ENCODE measurements around the gene RRP15. TPM values are rescaled to one million over a fixed set of nuclear protein-coding genes. Genes with fewer than 3 reads are reported as not detected.

RRP15 gene
- total RNA-seq, 2 experiments from 2014 or later: 10.7 to 17.8 TPM

GRCh38 chr1:218332416-218332815 is 47.3 kb downstream of the RRP15 start:
- peaks cover 2% of the 10 kb centered on the region for H3K36me3 Mint-ChIP-seq
- no peak for ATAC-seq
- CTCF ChIA-PET: no interaction called here

GRCh38 chr1:218336328-218336727 is 51.2 kb downstream of the RRP15 start:
- no peaks in the 10 kb centered on the region for H3K9me3 Mint-ChIP-seq (ENCODE audit: low read depth)
- ATAC-seq: no peak
- H3K27ac Mint-ChIP-seq: no peak overlapping the region
- peaks cover 2% of the 10 kb centered on the region for H3K36me3 Mint-ChIP-seq
- no peak overlapping the region for H3K4me3 Mint-ChIP-seq
- DNase-seq: no peak
- CTCF ChIA-PET: no interaction called here
- no peaks in the 10 kb centered on the region for H3K27me3 Mint-ChIP-seq
- no peaks in the 10 kb centered on the region for H3K4me1 Mint-ChIP-seq

More at GRCh38 chr1:218332416-218332815, 47.3 kb downstream of the RRP15 start:
- Mint-ChIP-seq H3K27me3 (no peaks in the 10 kb centered on the region), H3K4me3 (no peak overlapping the region), H3K9me3 (ENCODE audit: low read depth) (no peaks in the 10 kb centered on the region), H3K27ac (no peak overlapping the region), H3K4me1 (no peaks in the 10 kb centered on the region)
- DNase-seq: no peak

- Mint-ChIP-seq H3K27ac (no peak overlapping the region), H3K27me3 (no peaks in the 10 kb centered on the region), H3K4me3 (no peak overlapping the region), H3K9me3 (ENCODE audit: low read depth) (no peaks in the 10 kb centered on the region), H3K4me1 (no peaks in the 10 kb centered on the region), H3K36me3 (no peaks in the 10 kb centered on the region)
- ATAC-seq (no peak), DNase-seq (no peak)
- CTCF ChIA-PET: interaction anchor here (0.6 to 1.3 kb wide), 3 partner anchors 11 to 1607 kb away, joined by 3 to 5 read pairs (median 3); partner anchors contain the start of gene RRP15
Measured at GRCh38 chr1:218339267-218339831, 54.3 kb downstream of the RRP15 start.

GRCh38 chr1:218341325-218341724 is 56.2 kb downstream of the RRP15 start:
- Mint-ChIP-seq H3K9me3 (ENCODE audit: low read depth) (no peaks in the 10 kb centered on the region), H3K36me3 (no peaks in the 10 kb centered on the region), H3K27me3 (peaks cover 5% of the 10 kb centered on the region), H3K4me1 (peaks cover 5% of the 10 kb centered on the region), H3K27ac (no peak overlapping the region), H3K4me3 (no peak overlapping the region)
- DNase-seq: no peak
- ATAC-seq: no peak
- CTCF ChIA-PET: no interaction called here

GRCh38 chr1:218342091-218342490 is 57.0 kb downstream of the RRP15 start:
- DNase-seq: no peak
- no peaks in the 10 kb centered on the region for H3K9me3 Mint-ChIP-seq (ENCODE audit: low read depth)
- no peak for ATAC-seq
- CTCF ChIA-PET: no interaction called here
- H3K4me3 Mint-ChIP-seq: no peak overlapping the region
- no peak overlapping the region for H3K27ac Mint-ChIP-seq
- peaks cover 12% of the 10 kb centered on the region for H3K4me1 Mint-ChIP-seq
- H3K27me3 Mint-ChIP-seq: peaks cover 13% of the 10 kb centered on the region
- no peaks in the 10 kb centered on the region for H3K36me3 Mint-ChIP-seq

GRCh38 chr1:218344814-218345672 is 60.0 kb downstream of the RRP15 start, which contains the start of gene TGFB2:
TGFB2 (plus strand) TSS chr1:218345336; CDS start chr1:218346702, 1,366 bp downstream.
- CTCF ChIA-PET: interaction anchor here (1.2 kb wide), 1 partner anchor 1072 kb away, joined by 3 read pairs; no protein-coding TSS in a partner anchor
- Mint-ChIP-seq H3K27ac (no peak within 1 kb of the TSS), H3K9me3 (ENCODE audit: low read depth) (no peaks in the 10 kb centered on the region), H3K4me3 (no peak within 1 kb of the TSS), H3K4me1 (peaks cover 17% of the 10 kb centered on the region), H3K27me3 (peaks cover 39% of the 10 kb centered on the region), H3K36me3 (no peaks in the 10 kb centered on the region)
- DNase-seq: no peak
- peak; percentile 21 for ATAC-seq

- Mint-ChIP-seq H3K4me3 (no peak overlapping the region), H3K27me3 (peaks cover 44% of the 10 kb centered on the region)
- no peak for DNase-seq
Measured at GRCh38 chr1:218345673-218346390, 60.7 kb downstream of the RRP15 start.

GRCh38 chr1:218346391-218347204 is 61.5 kb downstream of the RRP15 start:
- no peaks in the 10 kb centered on the region for H3K9me3 Mint-ChIP-seq (ENCODE audit: low read depth)
- peaks cover 22% of the 10 kb centered on the region for H3K4me1 Mint-ChIP-seq
- H3K27ac Mint-ChIP-seq: no peak overlapping the region
- H3K36me3 Mint-ChIP-seq: no peaks in the 10 kb centered on the region
- H3K27me3 Mint-ChIP-seq: peaks cover 49% of the 10 kb centered on the region
- CTCF ChIA-PET: no interaction called here
- DNase-seq (no peak), ATAC-seq (no peak)
- H3K4me3 Mint-ChIP-seq: no peak overlapping the region

More at GRCh38 chr1:218345673-218346390, 60.7 kb downstream of the RRP15 start:
- CTCF ChIA-PET: interaction anchor here (1.2 kb wide), 1 partner anchor 1071 kb away, joined by 3 read pairs; no protein-coding TSS in a partner anchor
- no peaks in the 10 kb centered on the region for H3K36me3 Mint-ChIP-seq
- H3K27ac Mint-ChIP-seq: no peak overlapping the region
- H3K4me1 Mint-ChIP-seq: peaks cover 17% of the 10 kb centered on the region
- ATAC-seq: peak; percentile 73
- no peaks in the 10 kb centered on the region for H3K9me3 Mint-ChIP-seq (ENCODE audit: low read depth)

GRCh38 chr1:218347336-218347722 is 62.2 kb downstream of the RRP15 start:
- ATAC-seq (no peak), DNase-seq (no peak)
- Mint-ChIP-seq H3K9me3 (ENCODE audit: low read depth) (no peaks in the 10 kb centered on the region), H3K36me3 (no peaks in the 10 kb centered on the region), H3K4me1 (peaks cover 24% of the 10 kb centered on the region), H3K27me3 (peaks cover 49% of the 10 kb centered on the region), H3K27ac (no peak overlapping the region), H3K4me3 (no peak overlapping the region)
- CTCF ChIA-PET: no interaction called here

- Mint-ChIP-seq H3K4me3 (no peak overlapping the region), H3K4me1 (peaks cover 24% of the 10 kb centered on the region), H3K9me3 (ENCODE audit: low read depth) (no peaks in the 10 kb centered on the region), H3K36me3 (no peaks in the 10 kb centered on the region), H3K27ac (no peak overlapping the region), H3K27me3 (peaks cover 49% of the 10 kb centered on the region)
- DNase-seq (no peak), ATAC-seq (no peak)
- CTCF ChIA-PET: interaction anchor here (1.5 kb wide), 1 partner anchor 9 kb away, joined by 4 read pairs; no protein-coding TSS in a partner anchor
Measured at GRCh38 chr1:218347723-218348627, 62.9 kb downstream of the RRP15 start.

GRCh38 chr1:218348628-218349071 is 63.6 kb downstream of the RRP15 start:
- Mint-ChIP-seq H3K27me3 (peaks cover 53% of the 10 kb centered on the region), H3K4me1 (peaks cover 24% of the 10 kb centered on the region), H3K36me3 (no peaks in the 10 kb centered on the region), H3K4me3 (no peak overlapping the region), H3K27ac (no peak overlapping the region), H3K9me3 (ENCODE audit: low read depth) (no peaks in the 10 kb centered on the region)
- ATAC-seq (no peak), DNase-seq (no peak)
- CTCF ChIA-PET: interaction anchor here (1.5 kb wide), 1 partner anchor 10 kb away, joined by 4 read pairs; no protein-coding TSS in a partner anchor
